Prostate gland (tissue), 2 donors: Measurements from ENCODE around the gene CLIC5. TPM values are rescaled to one million over a fixed set of nuclear protein-coding genes. Genes with fewer than 3 reads are reported as not detected.
"Not testable (repeated sequence)": the region's sequence is repeated elsewhere in the genome, so short reads cannot be mapped to it uniquely, and the experiment has no call there.

ENCODE experiments used
- DNase-seq: peaks from one replicate; pipeline ENCODE4 v3.0.0-alpha.2; 2019; ENCODE audit warnings: low spot score
- H3K27ac ChIP-seq, 2 donors: fragments of 200-600 bp; sonication (generic); 2 replicates each; pipeline ENCODE4 v1.5.1; 2017 to 2019
- H3K27me3 ChIP-seq: fragments of 200-600 bp; sonication (generic); replicated peaks from 2 replicates; pipeline ENCODE4 v1.5.1; 2019; ENCODE audit not compliant: insufficient read depth
- H3K36me3 ChIP-seq, 2 donors: fragments of 200-600 bp; sonication (generic); 1 replicate in 1 of 2; 2 replicates in 1 of 2; pipeline versions ENCODE4 v1.5.1 to v1.8.1; 2017 to 2019
- H3K4me1 ChIP-seq: fragments of 200-600 bp; sonication (generic); replicated peaks from 2 replicates; pipeline ENCODE4 v1.5.1; 2019
- H3K4me3 ChIP-seq, 2 donors: fragments of 200-600 bp; sonication (generic); 2 replicates each; pipeline ENCODE4 v1.5.1; 2017 to 2019
- H3K9me3 ChIP-seq: fragments of 200-600 bp; sonication (generic); 2 replicates; pipeline ENCODE4 v1.5.1; 2017
- CTCF ChIP-seq, 4 experiments: fragments of 200-600 bp in 2 of 4; fragments of 450-650 bp in 2 of 4; sonication (generic) in 2 of 4; IDR thresholded peaks; 1 replicate in 3 of 4; 2 replicates in 1 of 4; pipeline ENCODE4 v1.5.1; 2016 to 2019; ENCODE audit warnings: antibody characterized with exemption in 4 of 4, mild to moderate bottlenecking in 2 of 4, moderate library complexity in 2 of 4
- POLR2A ChIP-seq: fragments of 450-650 bp; IDR thresholded peaks from one replicate; pipeline ENCODE4 v1.6.1; 2016; ENCODE audit warnings: antibody characterized with exemption, mild to moderate bottlenecking
- POLR2AphosphoS5 ChIP-seq: sonication (generic); formaldehyde crosslinking; IDR thresholded peaks from one replicate; pipeline ENCODE4 v1.6.1; 2017; ENCODE audit warnings: antibody characterized with exemption
- WGBS: methylation state at CpG from one replicate; pipeline ENCODE4 v1.1.5; 2018; 5-methylcytosine and 5-hydroxymethylcytosine counted together
- intact Hi-C: fragments of 100-400 bp; cut with DNase I; formaldehyde crosslinking; loops from one replicate; pipeline ENCODE4 v1.14.2; 2022
- total RNA-seq, 2 donors: library from RNA; depleted of rRNA; stranded (reverse); fragments of >200 nt; gene quantifications; one replicate each; pipeline ENCODE4 v1.1.0, GENCODE V29; 2016

The CLIC5 gene
- total RNA-seq, 2 donors from 2014 or later = 3.2 to 4.5 TPM

GRCh38 chr6:45929421-45930361 lies 86.0 kb downstream of the CLIC5 start:
- no peak overlapping the region for H3K4me3 ChIP-seq
- no peaks in the 10 kb centered on the region for H3K27me3 ChIP-seq
- DNase-seq = no peak
- intact Hi-C loops = loop anchor here (5.0 to 10.0 kb wide), 2 partner anchors 155 to 483 kb away; no protein-coding TSS in a partner anchor
- H3K9me3 ChIP-seq = no peaks in the 10 kb centered on the region
- TF ChIP-seq CTCF (IDR thresholded peaks at IDR 0.05) (no peak), POLR2AphosphoS5 (no peak), POLR2A (no peak)
- WGBS = 71% methylated on average over 17 of the region's 17 CpGs
- H3K36me3 ChIP-seq = no peaks in the 10 kb centered on the region
- no peak overlapping the region for H3K27ac ChIP-seq
- H3K4me1 ChIP-seq = no peaks in the 10 kb centered on the region

DNA sequence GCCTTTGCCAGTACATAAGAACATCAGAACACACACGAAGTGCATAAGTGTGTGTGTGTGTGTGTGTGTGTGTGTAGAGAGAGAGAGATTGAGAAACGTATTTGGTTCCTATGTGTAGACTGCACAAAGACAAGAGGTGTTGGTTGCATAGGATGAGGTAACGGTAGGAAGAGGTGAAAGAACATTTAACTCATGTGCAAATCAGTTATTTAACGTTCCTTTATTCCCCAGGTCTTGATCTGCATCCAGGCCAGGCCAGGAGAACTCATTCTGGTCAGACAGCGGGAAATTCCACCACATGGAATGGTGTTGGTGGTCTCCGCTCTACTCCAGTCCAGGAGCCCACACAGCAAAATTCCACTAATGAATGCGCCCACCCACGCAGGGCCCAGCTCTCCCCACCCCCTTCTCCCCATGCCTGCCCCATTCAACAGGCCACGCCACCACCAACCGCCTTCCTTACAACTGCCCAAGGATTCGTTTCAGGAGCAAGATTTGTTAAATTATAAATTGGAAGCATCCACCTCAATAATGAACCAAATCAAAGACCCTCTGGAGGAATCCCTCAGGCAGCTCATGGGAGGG lies 86.8 kb downstream of the CLIC5 start:
- Histone ChIP-seq H3K4me3 (no peak overlapping the region), H3K36me3 (no peaks in the 10 kb centered on the region), H3K27ac (no peak overlapping the region), H3K4me1 (no peaks in the 10 kb centered on the region), H3K27me3 (no peaks in the 10 kb centered on the region), H3K9me3 (no peaks in the 10 kb centered on the region)
- DNase-seq = no peak
- intact Hi-C loops = loop anchor here (5.0 kb wide), 1 partner anchor 483 kb away; no protein-coding TSS in a partner anchor
- no peak for TF ChIP-seq CTCF (IDR thresholded peaks at IDR 0.05)
- TF ChIP-seq POLR2A = no peak
- TF ChIP-seq POLR2AphosphoS5 = no peak
- WGBS = 96% methylated on average over 11 of the region's 11 CpGs

DNA sequence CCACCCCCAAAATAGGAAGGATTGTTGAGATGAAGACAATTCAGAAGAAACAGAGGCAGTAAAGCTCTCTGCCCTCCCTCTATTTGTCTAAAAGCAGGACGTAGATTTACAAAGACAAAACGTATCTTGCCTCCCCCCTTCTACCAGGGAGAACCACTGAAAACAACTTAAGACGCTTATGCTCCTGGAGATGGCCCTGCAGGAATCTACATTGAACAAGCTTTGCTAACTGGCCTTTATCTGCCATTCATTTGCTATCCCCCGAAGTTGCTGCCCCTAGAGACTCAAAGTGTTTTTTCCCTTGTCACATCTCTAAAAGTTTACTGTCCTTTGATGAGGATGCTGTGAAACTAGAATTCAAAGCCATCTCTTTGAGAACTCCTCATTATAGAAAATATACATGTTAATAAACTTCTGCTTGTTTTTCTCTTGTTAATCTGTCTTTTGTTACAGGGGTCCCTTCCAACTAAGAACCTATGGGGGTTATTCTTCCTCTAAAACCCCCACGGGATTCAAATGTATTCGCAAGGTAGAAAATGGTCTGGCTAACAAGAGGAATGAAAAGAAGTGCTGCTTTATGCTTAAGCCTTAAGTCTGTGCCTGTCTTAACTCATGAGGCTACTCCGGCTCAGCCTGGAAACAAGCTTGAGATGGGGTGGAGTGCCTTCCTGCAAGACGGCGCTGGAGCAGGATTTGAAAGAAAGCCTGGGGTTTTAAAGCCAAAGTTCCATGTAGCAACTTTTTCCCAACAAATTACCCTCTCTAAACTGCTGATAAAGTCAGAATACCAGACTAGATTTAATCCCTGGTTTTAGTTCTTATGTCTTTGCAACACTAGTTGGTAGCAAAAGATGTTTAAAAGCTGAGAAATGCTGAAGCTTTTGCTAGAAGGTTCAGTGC lies 88.0 kb downstream of the CLIC5 start:
- WGBS = 91% methylated on average over 9 of the region's 9 CpGs
- intact Hi-C loops = loop anchor here (5.0 kb wide), 1 partner anchor 485 kb away; no protein-coding TSS in a partner anchor
- DNase-seq = no peak

DNA sequence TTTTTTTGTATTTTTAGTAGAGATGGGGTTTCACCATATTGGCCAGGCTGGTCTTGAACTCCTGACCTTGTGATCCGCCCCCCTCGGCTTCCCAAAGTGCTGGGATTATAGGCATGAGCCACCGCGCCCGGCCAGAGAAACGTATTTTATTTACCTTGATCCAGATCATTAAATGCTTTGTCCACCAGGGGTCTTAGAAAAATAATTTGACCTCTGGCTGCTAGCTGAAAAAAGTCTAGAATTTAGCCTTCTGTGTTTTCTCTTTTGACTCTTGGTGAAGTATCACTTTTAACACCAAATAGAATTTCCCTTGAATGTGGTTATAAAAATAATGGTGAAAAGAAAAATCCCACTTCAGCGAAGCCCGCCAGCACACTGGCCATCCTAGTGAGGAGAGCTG lies 89.2 kb downstream of the CLIC5 start:
- intact Hi-C loops = loop anchor here (5.0 kb wide), 1 partner anchor 486 kb away; no protein-coding TSS in a partner anchor

More for the DNA sequence above, 88.0 kb downstream of the CLIC5 start:
- Histone ChIP-seq H3K27me3 (no peaks in the 10 kb centered on the region), H3K27ac (no peak overlapping the region), H3K4me1 (no peaks in the 10 kb centered on the region), H3K9me3 (no peaks in the 10 kb centered on the region), H3K36me3 (no peaks in the 10 kb centered on the region), H3K4me3 (no peak overlapping the region)
- no peak for TF ChIP-seq POLR2AphosphoS5
- no peak for TF ChIP-seq CTCF (IDR thresholded peaks at IDR 0.05)

More for the DNA sequence above, 89.2 kb downstream of the CLIC5 start:
- not testable (repeated sequence) for H3K27me3 ChIP-seq, H3K36me3 ChIP-seq, H3K9me3 ChIP-seq, H3K4me3 ChIP-seq, H3K27ac ChIP-seq, H3K4me1 ChIP-seq, DNase-seq
- WGBS = 90% methylated on average over 8 of the region's 8 CpGs
